ENCODE results near the gene LRP6.

- TF ChIP-seq POLR2A (IDR thresholded peaks at IDR 0.05) (no peak), CTCF (IDR thresholded peaks at IDR 0.05) (no peak)
Observed at GRCh38 chr12:12294215-12295005, 27.6 kb upstream of the LRP6 start.
